Activated CD4-positive, alpha-beta T cell treated with anti-CD3 and anti-CD28 coated beads, Interleukin-2, amount 50 U/mL, for 24 hours (primary cell): ENCODE data around the gene PALM.
A peak's percentile ranks its signal among the peaks of the same experiment; 100 is the strongest.

Experiments used
- DNase-seq, 2 donors: peaks; one replicate each; pipeline ENCODE4 v3.0.0-alpha.2; 2020; ENCODE audit warnings: low read depth in 1 of 2, low spot score in 1 of 2

The PALM gene

GRCh38 chr19:778910-779653 is 70.3 kb downstream of the PALM start:
- DNase-seq, result no peak

GRCh38 chr19:780935-781334 is 72.2 kb downstream of the PALM start:
- DNase-seq, result no peak

GRCh38 chr19:781800-782184 is 73.1 kb downstream of the PALM start:
- no peak for DNase-seq

- no peak for DNase-seq
Measured at GRCh38 chr19:782185-782877, 73.6 kb downstream of the PALM start.

- DNase-seq, result no peak
Measured at GRCh38 chr19:782878-783668, 74.3 kb downstream of the PALM start.

- DNase-seq, result no peak
Measured at GRCh38 chr19:784541-784940, 75.8 kb downstream of the PALM start.

GRCh38 chr19:787536-787935 is 78.8 kb downstream of the PALM start:
- no peak for DNase-seq

GRCh38 chr19:788686-788982 is 79.9 kb downstream of the PALM start:
- no peak for DNase-seq

GRCh38 chr19:788983-789700 is 80.4 kb downstream of the PALM start:
- no peak for DNase-seq

- DNase-seq, result no peak
Measured at GRCh38 chr19:789701-790060, 80.9 kb downstream of the PALM start.

GRCh38 chr19:791007-791566 is 82.4 kb downstream of the PALM start:
- no peak for DNase-seq

- DNase-seq, result no peak
Measured at GRCh38 chr19:791567-792305, 83.0 kb downstream of the PALM start.

- no peak for DNase-seq
Measured at GRCh38 chr19:792306-792885, 83.7 kb downstream of the PALM start.

- no peak for DNase-seq
Measured at GRCh38 chr19:793806-794205, 85.1 kb downstream of the PALM start.

- no peak for DNase-seq
Measured at GRCh38 chr19:795073-795611, 86.4 kb downstream of the PALM start.

GRCh38 chr19:795691-796581 is 87.2 kb downstream of the PALM start:
- DNase-seq, result no peak

- peak; percentile 95 to 99 for DNase-seq
Measured at GRCh38 chr19:796692-797527, 88.2 kb downstream of the PALM start, which contains the start of gene PTBP1. Gene PTBP1 (plus strand): TSS chr19:797452. CDS start chr19:797498, 46 bp downstream.
